Neural progenitor cell (in vitro differentiated cells): Measurements from ENCODE around the gene ANTXRL. TPM values are rescaled to one million over a fixed set of nuclear protein-coding genes. Genes with fewer than 3 reads are reported as not detected.

Experiments
- DNase-seq: peaks from one replicate; pipeline ENCODE4 v3.0.0-alpha.2; 2016; ENCODE audit warnings: low spot score
- H2AFZ ChIP-seq: fragments of 200-600 bp; sonication (generic); replicated peaks from 2 replicates; pipeline ENCODE4 v1.6.1; 2016; ENCODE audit warnings: antibody characterized with exemption
- H3F3A ChIP-seq: fragments of 200-600 bp; sonication (generic); 2 replicates; pipeline ENCODE4 v1.6.1; 2016; ENCODE audit warnings: antibody characterized with exemption, low read depth
- H3K27ac ChIP-seq: fragments of 200-600 bp; sonication (generic); 2 replicates; pipeline ENCODE4 v1.5.1; 2016; ENCODE audit warnings: mild to moderate bottlenecking
- H3K27me3 ChIP-seq: fragments of 200-600 bp; sonication (generic); 2 replicates; pipeline ENCODE4 v1.6.1; 2016; ENCODE audit warnings: mild to moderate bottlenecking, moderate library complexity
- H3K36me3 ChIP-seq: fragments of 200-600 bp; sonication (generic); 2 replicates; pipeline ENCODE4 v1.5.1; 2016
- H3K4me1 ChIP-seq: fragments of 200-600 bp; sonication (generic); 2 replicates; pipeline ENCODE4 v1.6.1; 2016; ENCODE audit warnings: mixed run types
- H3K4me2 ChIP-seq: fragments of 200-600 bp; sonication (generic); 2 replicates; pipeline ENCODE4 v1.6.1; 2016
- H3K4me3 ChIP-seq: fragments of 200-600 bp; sonication (generic); 2 replicates; pipeline ENCODE4 v1.5.1; 2016
- H3K79me2 ChIP-seq: fragments of 200-600 bp; sonication (generic); 2 replicates; pipeline ENCODE4 v1.6.1; 2016; ENCODE audit warnings: low read depth
- H3K9ac ChIP-seq: fragments of 200-600 bp; sonication (generic); 2 replicates; pipeline ENCODE4 v1.6.1; 2016
- H3K9me3 ChIP-seq: fragments of 200-600 bp; sonication (generic); 2 replicates; pipeline ENCODE4 v1.5.1; 2016; ENCODE audit warnings: low read depth
- H4K20me1 ChIP-seq: fragments of 200-600 bp; sonication (generic); 2 replicates; pipeline ENCODE4 v1.6.1; 2016; ENCODE audit warnings: low read depth
- H3K27ac Mint-ChIP-seq: 3 replicates; pipeline ENCODE4 v1.8.0; 2021; ENCODE audit warnings: mixed read lengths
- H3K27me3 Mint-ChIP-seq: 2 replicates; pipeline ENCODE4 v1.8.0; 2022; ENCODE audit warnings: low read depth, mild to moderate bottlenecking, inconsistent platforms, moderate library complexity, mixed read lengths; ENCODE audit not compliant: insufficient read depth
- H3K36me3 Mint-ChIP-seq: 3 replicates; pipeline ENCODE4 v1.8.0; 2021; ENCODE audit warnings: mixed read lengths
- H3K4me1 Mint-ChIP-seq: 3 replicates; pipeline ENCODE4 v1.8.0; 2021; ENCODE audit warnings: mixed read lengths
- H3K4me3 Mint-ChIP-seq: 3 replicates; pipeline ENCODE4 v1.8.0; 2021; ENCODE audit warnings: mild to moderate bottlenecking, moderate library complexity, mixed read lengths
- H3K9me3 Mint-ChIP-seq: 3 replicates; pipeline ENCODE4 v1.8.0; 2020; ENCODE audit warnings: mixed read lengths
- CTCF ChIP-seq: fragments of 200-600 bp; sonication (generic); IDR thresholded peaks from 2 replicates; pipeline ENCODE4 v1.5.1; 2017; ENCODE audit warnings: antibody characterized with exemption, mild to moderate bottlenecking
- EZH2 ChIP-seq: fragments of 200-600 bp; sonication (generic); IDR thresholded peaks from 2 replicates; pipeline ENCODE4 v1.6.1; 2017; ENCODE audit warnings: antibody characterized with exemption, mild to moderate bottlenecking, moderate library complexity
- EZH2phosphoT487 ChIP-seq: fragments of 200-600 bp; sonication (generic); IDR thresholded peaks from 2 replicates; pipeline ENCODE4 v1.6.1; 2017; ENCODE audit warnings: antibody characterized with exemption
- total RNA-seq: library from RNA; depleted of rRNA; stranded (reverse); fragments of >200 nt; gene quantifications from 2 replicates; pipeline ENCODE4 v1.2.3, GENCODE V29; 2015; ENCODE audit warnings: low replicate concordance

ANTXRL gene
- total RNA-seq, 1 donor from 2014 or later, result not detected

GRCh38 chr10:46250481-46250880, 36.3 kb upstream of the ANTXRL start:
- H3K36me3 Mint-ChIP-seq, result no peaks in the 10 kb centered on the region
- H3K9ac ChIP-seq, result no peak overlapping the region
- DNase-seq, result no peak
- H3K4me3 Mint-ChIP-seq, result no peak overlapping the region
- TF ChIP-seq CTCF, result no peak
- no peak for TF ChIP-seq EZH2phosphoT487
- no peak for TF ChIP-seq EZH2
- H3K9me3 Mint-ChIP-seq, result no peaks in the 10 kb centered on the region
- H3K4me1 ChIP-seq, result no peaks in the 10 kb centered on the region
- no peaks in the 10 kb centered on the region for H3K79me2 ChIP-seq
- no peak overlapping the region for H3K4me2 ChIP-seq
- no peaks in the 10 kb centered on the region for H3F3A ChIP-seq
- H3K27me3 Mint-ChIP-seq, result no peaks in the 10 kb centered on the region
- no peak overlapping the region for H3K27ac Mint-ChIP-seq
- no peak overlapping the region for H3K27ac ChIP-seq
- H3K9me3 ChIP-seq, result no peaks in the 10 kb centered on the region
- no peak overlapping the region for H3K4me3 ChIP-seq
- H3K36me3 ChIP-seq, result no peaks in the 10 kb centered on the region
- H2AFZ ChIP-seq, result no peak overlapping the region
- no peaks in the 10 kb centered on the region for H4K20me1 ChIP-seq
- no peaks in the 10 kb centered on the region for H3K27me3 ChIP-seq
- no peaks in the 10 kb centered on the region for H3K4me1 Mint-ChIP-seq

- no peaks in the 10 kb centered on the region for H4K20me1 ChIP-seq
- no peaks in the 10 kb centered on the region for H3F3A ChIP-seq
- no peak overlapping the region for H3K4me2 ChIP-seq
- H3K79me2 ChIP-seq, result no peaks in the 10 kb centered on the region
- no peak overlapping the region for H3K27ac ChIP-seq
- no peaks in the 10 kb centered on the region for H3K27me3 ChIP-seq
- no peaks in the 10 kb centered on the region for H3K4me1 ChIP-seq
- TF ChIP-seq EZH2 (no peak), CTCF (no peak), EZH2phosphoT487 (no peak)
- Mint-ChIP-seq H3K36me3 (no peaks in the 10 kb centered on the region), H3K4me1 (no peaks in the 10 kb centered on the region), H3K27ac (no peak overlapping the region), H3K9me3 (no peaks in the 10 kb centered on the region), H3K27me3 (peaks cover 3% of the 10 kb centered on the region), H3K4me3 (no peak overlapping the region)
- no peak overlapping the region for H3K9ac ChIP-seq
- H2AFZ ChIP-seq, result no peak overlapping the region
- no peaks in the 10 kb centered on the region for H3K36me3 ChIP-seq
- H3K4me3 ChIP-seq, result no peak overlapping the region
- DNase-seq, result no peak
- no peaks in the 10 kb centered on the region for H3K9me3 ChIP-seq
These were observed 35.6 kb upstream of the ANTXRL start for GRCh38 chr10:46250898-46251856.

GRCh38 chr10:46251857-46252847, 34.6 kb upstream of the ANTXRL start:
- Histone ChIP-seq H3K27me3 (no peaks in the 10 kb centered on the region), H3K27ac (no peak overlapping the region), H3K79me2 (no peaks in the 10 kb centered on the region), H2AFZ (no peak overlapping the region), H3K36me3 (no peaks in the 10 kb centered on the region), H3F3A (no peaks in the 10 kb centered on the region), H3K9ac (no peak overlapping the region), H3K4me2 (no peak overlapping the region), H3K4me3 (no peak overlapping the region), H3K4me1 (no peaks in the 10 kb centered on the region), H4K20me1 (no peaks in the 10 kb centered on the region), H3K9me3 (no peaks in the 10 kb centered on the region)
- Mint-ChIP-seq H3K4me1 (no peaks in the 10 kb centered on the region), H3K36me3 (no peaks in the 10 kb centered on the region), H3K9me3 (no peaks in the 10 kb centered on the region), H3K27me3 (peaks cover 4% of the 10 kb centered on the region), H3K27ac (no peak overlapping the region), H3K4me3 (no peak overlapping the region)
- TF ChIP-seq EZH2phosphoT487 (no peak), CTCF (no peak), EZH2 (no peak)
- no peak for DNase-seq
